SKM-1 treated with dmso at 0.1 percent for 144 hours (cell line): ENCODE measurements around the gene KCP.

ENCODE experiments used
- DNase-seq: peaks from one replicate; lab custom pipeline; 2025; ENCODE audit not compliant: unreplicated experiment; lab: John Stamatoyannopoulos, UW

KCP gene

DNA sequence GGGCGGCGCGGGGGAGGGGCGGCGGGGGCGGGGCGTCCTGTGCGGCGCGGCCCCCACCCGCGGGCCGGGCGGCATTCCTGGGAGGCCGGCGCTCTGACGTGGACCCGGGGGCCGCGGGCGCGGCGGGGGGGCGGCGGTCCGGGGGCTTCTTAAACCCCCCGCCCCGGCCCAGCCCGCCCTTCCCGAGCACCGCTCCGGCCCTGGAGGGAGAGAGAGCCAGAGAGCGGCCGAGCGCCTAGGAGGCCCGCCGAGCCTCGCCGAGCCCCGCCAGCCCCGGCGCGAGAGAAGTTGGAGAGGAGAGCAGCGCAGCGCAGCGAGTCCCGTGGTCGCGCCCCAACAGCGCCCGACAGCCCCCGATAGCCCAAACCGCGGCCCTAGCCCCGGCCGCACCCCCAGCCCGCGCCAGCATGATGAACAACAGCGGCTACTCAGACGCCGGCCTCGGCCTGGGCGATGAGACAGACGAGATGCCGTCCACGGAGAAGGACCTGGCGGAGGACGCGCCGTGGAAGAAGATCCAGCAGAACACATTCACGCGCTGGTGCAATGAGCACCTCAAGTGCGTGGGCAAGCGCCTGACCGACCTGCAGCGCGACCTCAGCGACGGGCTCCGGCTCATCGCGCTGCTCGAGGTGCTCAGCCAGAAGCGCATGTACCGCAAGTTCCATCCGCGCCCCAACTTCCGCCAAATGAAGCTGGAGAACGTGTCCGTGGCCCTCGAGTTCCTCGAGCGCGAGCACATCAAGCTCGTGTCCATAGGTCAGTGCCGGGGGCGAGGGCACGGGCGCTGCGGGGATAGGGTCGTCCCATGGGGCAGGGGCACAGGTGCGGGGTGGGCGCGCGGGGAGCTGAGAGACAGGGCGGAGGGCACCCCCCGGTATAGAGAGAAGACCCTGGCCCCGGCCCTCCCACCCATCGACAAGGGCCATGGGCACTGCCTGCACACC is 80.0 kb downstream of the KCP start, which contains the start of gene FLNC:
TSS of gene FLNC (plus strand) at position 176 of the 947 bp plus-strand sequence. CDS start at position 408, 232 bp downstream.
- DNase-seq = no peak

DNA sequence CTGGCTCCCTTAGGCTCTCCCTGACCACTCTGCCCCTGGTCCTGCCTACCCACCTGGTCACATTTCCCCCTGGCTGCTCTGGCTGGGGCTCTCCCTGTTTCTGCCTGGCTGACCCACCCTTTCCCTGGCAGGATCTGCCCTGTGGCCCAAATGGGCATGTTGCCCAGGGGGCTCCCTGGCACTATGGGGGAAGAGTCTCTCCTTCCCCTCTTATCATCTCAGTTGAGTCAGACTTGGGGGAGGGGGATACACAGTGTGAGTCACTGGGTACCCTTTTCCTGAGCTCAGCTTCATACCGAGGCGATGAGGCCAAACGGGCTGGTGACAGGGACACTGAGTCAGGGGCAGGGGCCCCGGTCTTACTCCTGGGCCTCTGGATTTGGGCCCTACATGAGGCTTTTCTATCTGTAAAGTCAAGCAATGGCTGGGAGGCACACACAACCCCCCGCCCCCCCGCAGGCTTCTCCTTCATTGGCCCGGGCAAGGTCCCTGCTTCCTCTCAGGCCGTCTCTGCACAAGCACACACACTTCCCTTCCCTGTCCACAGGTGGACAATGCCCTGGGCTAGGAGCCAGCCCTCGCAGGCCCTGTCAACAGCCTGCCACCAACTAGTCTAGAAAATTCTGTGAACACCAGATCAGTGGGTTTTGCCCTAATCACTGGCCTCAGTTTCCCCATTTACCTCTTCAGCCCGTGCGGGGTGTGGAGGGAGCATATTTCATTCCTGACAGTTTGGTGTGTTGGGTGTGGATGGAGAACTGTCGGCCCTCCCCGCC is 80.9 kb downstream of the KCP start:
- no peak for DNase-seq

DNA sequence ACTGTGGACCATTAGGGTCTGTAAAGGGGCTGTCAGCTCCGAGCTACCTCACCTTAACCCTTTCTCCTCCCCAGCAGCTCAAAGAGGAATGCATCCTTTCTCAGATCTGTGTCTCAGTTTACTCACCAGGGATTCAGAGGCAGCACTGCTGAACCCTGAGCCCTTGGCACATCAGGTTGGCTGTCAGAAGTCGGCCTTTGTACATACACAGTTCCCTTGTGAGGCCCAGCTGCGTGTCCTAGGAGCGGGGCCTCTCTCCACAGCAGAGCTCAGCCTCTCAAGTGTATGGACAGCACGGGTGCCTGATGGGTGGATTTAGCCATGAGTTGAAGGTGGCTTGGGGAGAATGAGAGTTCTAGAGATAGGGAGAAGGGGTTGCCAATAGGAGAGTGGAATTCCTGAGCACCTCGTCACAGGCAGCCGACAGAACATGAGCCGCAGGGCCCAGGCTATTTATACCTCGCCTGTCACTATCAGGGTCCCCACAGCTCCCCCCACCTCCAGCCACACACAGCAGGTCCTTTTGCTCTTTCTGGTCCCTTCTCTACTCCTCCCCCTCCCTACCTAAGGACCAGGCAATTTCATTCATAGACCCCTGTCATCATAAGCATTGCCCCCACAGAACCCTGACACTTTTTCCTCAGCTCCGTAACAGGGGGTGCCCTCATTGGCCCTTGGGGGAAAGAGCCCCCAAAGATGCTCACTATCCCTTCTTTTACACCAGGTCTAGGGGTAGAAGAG is 82.4 kb downstream of the KCP start:
- no peak for DNase-seq

DNA sequence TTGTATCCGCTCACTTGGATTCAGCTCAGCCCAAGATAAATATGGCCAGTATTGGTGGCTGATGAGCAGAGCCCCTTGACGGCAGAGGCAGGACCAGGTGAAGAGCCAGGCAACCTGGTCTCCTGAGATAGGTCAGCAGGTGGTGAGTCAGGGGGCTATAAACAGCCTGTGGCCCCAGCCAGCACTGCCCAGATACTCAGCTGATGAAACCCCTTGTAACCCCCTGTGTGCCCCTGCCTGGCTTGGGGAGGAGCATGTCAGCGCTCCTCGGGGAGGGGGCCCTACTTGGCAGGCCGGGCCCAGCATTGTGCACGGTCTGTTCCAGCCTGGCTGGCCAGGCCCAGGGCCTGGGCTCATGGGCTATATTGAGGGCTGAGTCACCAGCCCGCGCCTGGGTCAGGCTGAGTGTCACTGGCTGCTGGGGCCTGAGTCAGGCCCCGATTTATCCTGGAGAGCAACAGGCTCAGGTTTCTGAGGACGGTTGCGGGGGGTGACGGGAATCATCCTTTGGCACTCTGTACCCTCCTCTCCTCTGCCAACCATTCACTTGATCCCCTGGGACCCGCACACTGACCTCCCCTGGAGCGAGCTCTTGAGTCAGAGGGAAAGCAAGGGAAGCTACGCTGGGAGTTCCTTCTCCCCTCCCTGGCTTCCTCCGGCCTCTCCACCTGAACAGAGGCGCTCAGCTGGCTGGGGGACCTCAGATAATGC is 83.1 kb downstream of the KCP start:
- DNase-seq = no peak

DNA sequence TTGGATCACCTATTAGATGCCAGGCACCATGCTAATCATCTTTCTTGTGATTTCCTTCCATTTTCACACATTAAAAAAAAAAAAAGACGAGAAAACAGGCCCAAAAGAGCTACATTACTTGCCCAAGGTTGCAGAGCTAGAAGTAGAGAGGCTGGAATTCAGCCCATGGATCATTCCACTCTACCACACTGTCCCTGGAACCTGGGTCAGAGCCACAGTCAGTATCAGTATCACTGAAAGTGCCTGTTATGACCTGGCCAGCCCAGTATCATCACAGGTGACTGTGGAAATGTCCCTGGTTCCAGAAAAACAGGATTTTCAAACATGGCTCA is 83.6 kb downstream of the KCP start:
- no peak for DNase-seq
